ENCODE data around the gene ZNF554. TPM values are rescaled to one million over a fixed set of nuclear protein-coding genes. Genes with fewer than 3 reads are reported as not detected.
"Not testable (repeated sequence)": the region's sequence is repeated elsewhere in the genome, so short reads cannot be mapped to it uniquely, and the experiment has no call there.

ZNF554 gene
- polyA plus RNA-seq, 1 experiment = 2.0 TPM

- DNase-seq (ENCODE audit: low read depth, low spot score) = no peak
- CTCF ChIA-PET = no interaction called here
- no peaks in the 10 kb centered on the region for H3K27me3 ChIP-seq (ENCODE audit: control insufficient read depth, insufficient read depth, low read length)
- no peak for TF ChIP-seq CTCF (IDR thresholded peaks at IDR 0.05; ENCODE audit: low read depth, low read length)
- POLR2A ChIA-PET = no interaction called here
- peaks cover 10% of the 10 kb centered on the region; the same call in 1 of the 2 replicates for H3K9me3 ChIP-seq (ENCODE audit: control insufficient read depth, insufficient read depth, low read length)
- H3K27ac ChIP-seq (ENCODE audit: low read depth, low read length) = no peak overlapping the region
- H3K4me3 ChIP-seq (ENCODE audit: low read depth, low read length) = no peak overlapping the region
Observed at GRCh38 chr19:2814426-2814825, 5.2 kb upstream of the ZNF554 start.

- POLR2A ChIA-PET = no interaction called here
- Histone ChIP-seq H3K4me3 (ENCODE audit: low read depth, low read length) (no peak overlapping the region), H3K27ac (ENCODE audit: low read depth, low read length) (no peak overlapping the region), H3K27me3 (ENCODE audit: control insufficient read depth, insufficient read depth, low read length) (no peaks in the 10 kb centered on the region), H3K9me3 (ENCODE audit: control insufficient read depth, insufficient read depth, low read length) (peaks cover 10% of the 10 kb centered on the region; the same call in 1 of the 2 replicates)
- DNase-seq (ENCODE audit: low read depth, low spot score) = no peak
- no peak for TF ChIP-seq CTCF (IDR thresholded peaks at IDR 0.05; ENCODE audit: low read depth, low read length)
- CTCF ChIA-PET = no interaction called here
Observed at GRCh38 chr19:2815191-2815614, 4.5 kb upstream of the ZNF554 start.

GRCh38 chr19:2815923-2816322, 3.7 kb upstream of the ZNF554 start:
- no peak for TF ChIP-seq CTCF (IDR thresholded peaks at IDR 0.05; ENCODE audit: low read depth, low read length)
- DNase-seq (ENCODE audit: low read depth, low spot score) = no peak
- Histone ChIP-seq H3K4me3 (ENCODE audit: low read depth, low read length) (no peak overlapping the region), H3K27me3 (ENCODE audit: control insufficient read depth, insufficient read depth, low read length) (no peaks in the 10 kb centered on the region), H3K27ac (ENCODE audit: low read depth, low read length) (no peak overlapping the region), H3K9me3 (ENCODE audit: control insufficient read depth, insufficient read depth, low read length) (peaks cover 10% of the 10 kb centered on the region; the same call in 1 of the 2 replicates)
- ChIA-PET CTCF (interaction anchor here (0.8 kb wide), 1 partner anchor 135 kb away, joined by 5 read pairs; no protein-coding TSS in a partner anchor), POLR2A (no interaction called here)

GRCh38 chr19:2816641-2817040, 3.0 kb upstream of the ZNF554 start:
- Histone ChIP-seq H3K9me3 (ENCODE audit: control insufficient read depth, insufficient read depth, low read length) (peaks cover 10% of the 10 kb centered on the region; the same call in 1 of the 2 replicates), H3K4me3 (ENCODE audit: low read depth, low read length) (no peak overlapping the region), H3K27ac (ENCODE audit: low read depth, low read length) (no peak overlapping the region), H3K27me3 (ENCODE audit: control insufficient read depth, insufficient read depth, low read length) (no peaks in the 10 kb centered on the region)
- no peak for DNase-seq (ENCODE audit: low read depth, low spot score)
- CTCF ChIA-PET = interaction anchor here (0.8 kb wide), 1 partner anchor 134 kb away, joined by 5 read pairs; no protein-coding TSS in a partner anchor
- no peak for TF ChIP-seq CTCF (IDR thresholded peaks at IDR 0.05; ENCODE audit: low read depth, low read length)
- POLR2A ChIA-PET = no interaction called here

GRCh38 chr19:2817237-2817829, 2.3 kb upstream of the ZNF554 start:
- H3K9me3 ChIP-seq (ENCODE audit: control insufficient read depth, insufficient read depth, low read length); POLR2A ChIA-PET; DNase-seq (ENCODE audit: low read depth, low spot score); CTCF ChIA-PET; H3K4me3 ChIP-seq (ENCODE audit: low read depth, low read length); H3K27me3 ChIP-seq (ENCODE audit: control insufficient read depth, insufficient read depth, low read length); H3K27ac ChIP-seq (ENCODE audit: low read depth, low read length): not testable (repeated sequence)

Measured in AG04450 (cell line).